Measurements from ENCODE around the gene ABLIM2. TPM values are rescaled to one million over a fixed set of nuclear protein-coding genes. Genes with fewer than 3 reads are reported as not detected.

ABLIM2 gene
- total RNA-seq, 2 experiments from 2014 or later, result 0.32 to 0.54 TPM

GRCh38 chr4:8084031-8084660 is 74.5 kb downstream of the ABLIM2 start:
- no peaks in the 10 kb centered on the region for H3K9me3 Mint-ChIP-seq

DNA sequence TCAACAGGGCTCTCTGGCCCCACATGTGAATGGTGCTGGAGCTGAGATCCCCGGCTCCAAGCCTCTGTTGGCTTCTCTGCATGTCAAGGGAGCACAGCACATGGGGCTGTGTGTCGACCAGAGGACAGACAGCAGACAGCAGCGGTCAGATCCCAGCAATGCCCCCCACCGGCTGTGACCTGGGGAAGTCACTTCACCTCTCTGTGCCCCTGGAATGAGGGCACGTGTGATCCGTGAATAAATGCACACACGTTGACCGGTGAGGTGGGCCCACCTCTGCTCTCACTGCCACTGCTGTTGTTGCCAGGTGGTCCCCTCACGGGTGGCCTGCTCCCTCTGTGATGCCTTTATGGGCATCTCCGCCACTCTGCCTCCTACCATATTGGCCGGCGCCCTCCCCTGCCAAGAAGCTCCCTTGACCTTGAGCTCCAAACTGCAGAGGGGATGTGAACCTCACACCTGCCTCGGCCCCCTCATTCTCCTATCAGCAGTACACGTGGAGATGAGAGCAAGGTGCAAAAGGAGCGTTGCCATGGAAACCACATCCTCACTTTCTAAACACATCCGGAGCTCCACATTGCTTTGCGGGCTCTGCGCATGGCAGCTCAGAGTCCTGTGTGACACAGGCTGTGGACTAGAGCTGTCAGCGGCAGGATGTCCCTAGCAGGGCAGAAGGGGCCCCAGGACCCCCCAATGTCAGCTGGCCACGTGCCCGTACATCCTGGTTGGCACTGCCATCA is 75.4 kb downstream of the ABLIM2 start:
- H3K4me1 Mint-ChIP-seq (ENCODE audit: low read depth), result no peaks in the 10 kb centered on the region
- no peaks in the 10 kb centered on the region for H3K27me3 Mint-ChIP-seq
- no peaks in the 10 kb centered on the region for H3K9me3 Mint-ChIP-seq
- ATAC-seq, result no peak
- intact Hi-C loops (cut with micrococcal nuclease), result no loop called here
- CTCF ChIA-PET, result no interaction called here
- no peak overlapping the region for H3K4me3 Mint-ChIP-seq
- POLR2A ChIA-PET, result interaction anchor here (0.8 kb wide), 1 partner anchor 32 kb away, joined by 3 read pairs; no protein-coding TSS in a partner anchor
- H3K36me3 Mint-ChIP-seq (ENCODE audit: low read depth), result no peaks in the 10 kb centered on the region
- peak; percentile 6 for DNase-seq
- no peak overlapping the region for H3K27ac Mint-ChIP-seq
- no peak for TF ChIP-seq CTCF (IDR thresholded peaks at IDR 0.05)

More at GRCh38 chr4:8084031-8084660, 74.5 kb downstream of the ABLIM2 start:
- Mint-ChIP-seq H3K4me3 (no peak overlapping the region), H3K36me3 (ENCODE audit: low read depth) (no peaks in the 10 kb centered on the region), H3K4me1 (ENCODE audit: low read depth) (no peaks in the 10 kb centered on the region), H3K27me3 (no peaks in the 10 kb centered on the region), H3K27ac (no peak overlapping the region)
- no peak for TF ChIP-seq CTCF (IDR thresholded peaks at IDR 0.05)
- ChIA-PET CTCF (no interaction called here), POLR2A (interaction anchor here (0.8 kb wide), 1 partner anchor 32 kb away, joined by 3 read pairs; no protein-coding TSS in a partner anchor)
- intact Hi-C loops (cut with micrococcal nuclease), result no loop called here
- DNase-seq, result no peak
- no peak for ATAC-seq

DNA sequence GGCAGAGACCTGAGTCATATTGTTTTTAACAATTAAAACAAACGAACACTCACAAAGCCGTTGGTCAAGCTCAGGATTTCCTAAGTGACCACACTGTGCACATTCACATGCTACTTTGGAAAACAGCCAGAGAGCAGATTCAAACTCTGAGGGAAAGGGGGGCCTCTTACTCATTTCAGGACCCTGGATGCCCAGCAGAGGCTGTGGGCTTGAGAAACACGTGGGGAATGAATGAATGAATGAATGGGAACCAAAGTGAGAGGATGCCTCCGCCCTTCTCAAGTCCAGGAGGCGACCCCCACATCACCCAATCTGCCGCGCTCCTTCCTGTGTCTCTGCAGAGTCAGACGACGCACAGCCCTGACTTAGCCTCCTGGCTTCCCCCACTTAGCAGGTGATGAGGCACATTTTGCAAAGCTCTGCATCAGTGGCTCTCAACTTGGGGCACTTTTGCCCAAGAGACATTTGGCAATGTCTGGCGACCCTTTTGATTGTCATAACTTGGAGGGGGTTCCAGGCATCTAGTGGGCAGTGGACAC is 76.0 kb downstream of the ABLIM2 start:
- no peak overlapping the region for H3K27ac Mint-ChIP-seq
- H3K4me3 Mint-ChIP-seq, result no peak overlapping the region
- H3K27me3 Mint-ChIP-seq, result no peaks in the 10 kb centered on the region
- no peak for ATAC-seq
- no peaks in the 10 kb centered on the region for H3K36me3 Mint-ChIP-seq (ENCODE audit: low read depth)
- H3K9me3 Mint-ChIP-seq, result no peaks in the 10 kb centered on the region
- no peaks in the 10 kb centered on the region for H3K4me1 Mint-ChIP-seq (ENCODE audit: low read depth)
- intact Hi-C loops (cut with micrococcal nuclease), result no loop called here
- no peak for TF ChIP-seq CTCF (IDR thresholded peaks at IDR 0.05)
- DNase-seq, result no peak
- ChIA-PET POLR2A (no interaction called here), CTCF (no interaction called here)

DNA sequence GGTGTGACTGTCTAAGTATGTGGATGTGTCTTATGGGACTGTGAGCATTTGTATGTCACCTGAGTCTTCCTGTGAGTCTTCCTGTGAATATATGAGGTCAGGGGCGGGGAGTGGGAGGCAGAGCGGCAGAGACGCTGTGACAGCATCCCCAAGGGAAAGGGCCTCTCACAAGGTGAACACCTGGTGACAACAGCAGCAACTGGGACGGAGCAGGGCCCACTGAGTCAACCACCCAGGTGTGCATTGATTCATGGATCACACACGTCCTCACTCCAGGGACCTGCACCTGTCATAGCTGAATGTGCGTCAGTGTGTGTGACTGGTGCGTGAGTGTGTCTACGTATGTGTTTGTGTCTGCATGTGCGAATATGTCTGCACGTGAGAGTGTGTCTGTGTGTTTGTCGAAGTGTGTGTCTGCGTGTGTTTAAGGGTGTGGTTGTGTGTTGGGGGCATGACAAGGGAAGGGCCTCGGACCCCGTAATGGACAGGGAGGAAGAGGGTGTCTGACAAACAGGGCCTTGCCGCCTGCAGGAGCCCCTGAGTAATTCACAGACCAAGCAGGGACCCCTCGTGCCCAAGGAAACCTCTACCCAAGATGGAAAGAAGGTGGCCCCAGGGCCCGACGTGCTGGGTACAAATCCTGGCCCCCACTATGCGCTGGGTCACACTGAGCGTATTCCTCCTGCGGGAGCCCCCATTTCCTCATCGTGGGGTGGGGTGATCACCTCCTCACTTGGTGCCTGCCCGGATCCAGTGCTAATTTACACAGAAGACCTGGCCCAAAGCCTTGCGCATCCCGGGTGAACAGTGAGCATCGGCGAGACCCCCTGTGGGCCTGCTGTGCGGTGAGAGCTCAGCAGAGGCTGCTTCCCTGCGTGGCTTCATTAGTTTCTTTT is 76.7 kb downstream of the ABLIM2 start:
- DNase-seq (no peak), ATAC-seq (no peak)
- no peak overlapping the region for H3K4me3 Mint-ChIP-seq
- no peaks in the 10 kb centered on the region for H3K36me3 Mint-ChIP-seq (ENCODE audit: low read depth)
- no peaks in the 10 kb centered on the region for H3K9me3 Mint-ChIP-seq
- TF ChIP-seq CTCF (IDR thresholded peaks at IDR 0.05), result no peak
- ChIA-PET CTCF (no interaction called here), POLR2A (no interaction called here)
- H3K27ac Mint-ChIP-seq, result no peak overlapping the region
- H3K4me1 Mint-ChIP-seq (ENCODE audit: low read depth), result no peaks in the 10 kb centered on the region
- H3K27me3 Mint-ChIP-seq, result no peaks in the 10 kb centered on the region
- intact Hi-C loops (cut with micrococcal nuclease), result no loop called here

All from activated CD8-positive, alpha-beta T cell treated with anti-CD3 and anti-CD28 coated beads for 36 hours (primary cell).